ENCODE data around the gene SLC30A1. TPM values are rescaled to one million over a fixed set of nuclear protein-coding genes. Genes with fewer than 3 reads are reported as not detected.

SLC30A1 gene
- total and polyA plus RNA-seq, 2 of the 8 experiments (the other 6 are each of a cell fraction or from before 2014, with no cell fraction given): 4.5 to 14.0 TPM

DNA sequence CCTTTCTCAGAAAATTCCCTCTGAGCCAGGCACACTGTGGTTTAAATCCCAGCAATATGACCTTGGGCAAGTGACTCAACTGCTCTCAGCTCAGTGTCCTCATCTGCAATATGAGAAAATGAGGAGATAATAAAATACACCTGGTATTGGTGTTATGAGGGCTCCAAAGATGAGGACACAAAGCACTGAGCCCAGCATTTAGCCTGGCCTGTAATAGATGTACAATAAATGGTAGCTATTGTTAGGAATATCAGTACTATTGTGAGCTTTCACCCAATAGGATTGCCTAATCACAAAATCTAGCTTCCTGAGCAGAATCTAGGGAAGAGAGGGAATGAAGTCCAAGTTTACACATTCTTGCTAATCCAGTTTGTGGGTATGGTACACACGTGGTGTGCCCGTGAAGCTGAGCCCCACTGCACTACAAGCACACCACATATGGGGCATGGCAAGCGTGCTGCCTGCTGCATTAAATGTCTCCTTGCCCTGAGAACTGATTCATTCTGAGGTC, 24.3 kb upstream of the SLC30A1 start:
- H2BK5ac ChIP-seq (ENCODE audit: low read depth, low read length): no peak overlapping the region
- no peak overlapping the region for H4K8ac ChIP-seq (ENCODE audit: extremely low read depth, insufficient read depth, low read length)
- no peak overlapping the region for H4K91ac ChIP-seq (replicated peaks; ENCODE audit: insufficient read length, low read length)
- no peak overlapping the region for H3K23ac ChIP-seq (ENCODE audit: insufficient read length)
- H3K27me3 ChIP-seq (replicated peaks in 1 of 4; ENCODE audit: control insufficient read depth in 3 of 4, extremely low read depth in 1 of 4, insufficient read depth in 3 of 4, low read length in 3 of 4): no peaks in the 10 kb centered on the region
- no peak for TF ChIP-seq SRF (IDR thresholded peaks at IDR 0.05; ENCODE audit: low read depth, low read length)
- no peak for TF ChIP-seq KDM1A (IDR thresholded peaks at IDR 0.05; ENCODE audit: borderline replicate concordance, low read length)
- no peak for TF ChIP-seq SIRT6 (IDR thresholded peaks at IDR 0.05; ENCODE audit: low read length)
- no peak for TF ChIP-seq POLR2A (IDR thresholded peaks at IDR 0.05; ENCODE audit: control extremely low read depth in 1 of 2, low read depth in 2 of 2, low read length in 2 of 2)
- no peak for TF ChIP-seq SIN3A (conservative IDR thresholded peaks at IDR 0.05 in 1 of 2, IDR thresholded peaks at IDR 0.05 in 1 of 2; ENCODE audit: low read depth in 1 of 2, low read length in 2 of 2)
- TF ChIP-seq SP4 (IDR thresholded peaks at IDR 0.05; ENCODE audit: low read length): no peak
- no peaks in the 10 kb centered on the region for H3K79me1 ChIP-seq (ENCODE audit: low read depth, low read length)
- 90% methylated on average over 3 of the region's 3 CpGs; no CpG with 5 or more reads in 1 of the 2 experiments for WGBS, 2 experiments (ENCODE audit: extremely low coverage in 1 of 2, insufficient coverage in 1 of 2, insufficient read length in 1 of 2, insufficient replicate concordance in 2 of 2, low coverage in 1 of 2, low lambda C conversion rate in 2 of 2, missing lambda C conversion rate in 1 of 2)
- no peak overlapping the region for H4K5ac ChIP-seq (ENCODE audit: insufficient read length, low read depth, low read length)
- no peak overlapping the region for H3K56ac ChIP-seq (replicated peaks; ENCODE audit: insufficient read length, low read depth, low read length)
- no peaks in the 10 kb centered on the region for H3K9me3 ChIP-seq (ENCODE audit: insufficient read depth in 2 of 2, low read depth in 1 of 2, low read length in 1 of 2)
- ChIA-PET POLR2A (ENCODE audit: partially characterized antibody) (interaction anchor here (1.4 kb wide), 1 partner anchor 23 kb away, joined by 3 read pairs; no protein-coding TSS in a partner anchor), CTCF (ENCODE audit: partially characterized antibody) (interaction anchor here (0.7 to 1.3 kb wide), 5 partner anchors 9 to 68 kb away, joined by 3 to 5 read pairs (median 4); no protein-coding TSS in a partner anchor)
- no peak overlapping the region for H2AK5ac ChIP-seq (ENCODE audit: low read depth, low read length)
- no peak for FAIRE-seq
- peaks cover 2% of the 10 kb centered on the region; the same call in 1 of the 2 replicates for H3K23me2 ChIP-seq (ENCODE audit: low read depth, low read length)
- no peak overlapping the region for H2BK20ac ChIP-seq (ENCODE audit: low read length)
- no peaks in the 10 kb centered on the region for H3K79me2 ChIP-seq (ENCODE audit: control insufficient read depth in 1 of 2, insufficient read depth in 2 of 2, low read length in 2 of 2)
- H2BK12ac ChIP-seq (ENCODE audit: low read depth, low read length): no peak overlapping the region
- no peak overlapping the region for H2AFZ ChIP-seq (ENCODE audit: low read length)
- no peak overlapping the region for H2BK120ac ChIP-seq (replicated peaks; ENCODE audit: low read depth, low read length)
- H2BK15ac ChIP-seq (ENCODE audit: low read length): no peak overlapping the region
- H3K4me3 ChIP-seq (ENCODE audit: extremely low read depth in 1 of 4, insufficient read depth in 2 of 4, low read depth in 3 of 4, low read length in 4 of 4): no peak overlapping the region
- no peak overlapping the region for H3K18ac ChIP-seq (ENCODE audit: extremely low read depth, low read length)
- H3K4ac ChIP-seq (replicated peaks; ENCODE audit: insufficient read length, low read depth, low read length): no peak overlapping the region
- no peaks in the 10 kb centered on the region for H4K20me1 ChIP-seq (replicated peaks in 1 of 2; ENCODE audit: control insufficient read depth in 1 of 2, insufficient read depth in 2 of 2, low read length in 2 of 2)
- no peak for DNase-seq (ENCODE audit: low read depth in 1 of 2, low spot score in 2 of 2)
- H3K9ac ChIP-seq (replicated peaks in 1 of 4; ENCODE audit: extremely low read depth in 1 of 4, low read depth in 3 of 4, low read length in 3 of 4): no peak overlapping the region
- H3K4me2 ChIP-seq (ENCODE audit: insufficient read depth in 1 of 2, low read depth in 2 of 2, low read length in 2 of 2): no peak overlapping the region
- H3K14ac ChIP-seq (ENCODE audit: insufficient read length): no peak overlapping the region
- H3K4me1 ChIP-seq (replicated peaks in 1 of 4; ENCODE audit: control insufficient read depth in 3 of 4, insufficient read depth in 4 of 4, low read length in 3 of 4): no peaks in the 10 kb centered on the region
- H3K36me3 ChIP-seq (ENCODE audit: control insufficient read depth in 2 of 4, insufficient read depth in 4 of 4, low read length in 3 of 4): no peaks in the 10 kb centered on the region
- H3K27ac ChIP-seq (ENCODE audit: low read depth, low read length): no peak overlapping the region
